GM19351 (cell line): Measurements from ENCODE around the gene FGD2.

ENCODE experiments used
- ATAC-seq: cut with Tn5 transposase; IDR thresholded peaks from one replicate; pipeline ENCODE4 v1.9.1; 2021; ENCODE audit warnings: mild to moderate bottlenecking, moderate library complexity; ENCODE audit not compliant: unreplicated experiment

The FGD2 gene

GRCh38 chr6:37017606-37018197 is 12.2 kb downstream of the FGD2 start:
- ATAC-seq = no peak

GRCh38 chr6:37018198-37019064 is 13.0 kb downstream of the FGD2 start:
- ATAC-seq = peak; percentile 96

GRCh38 chr6:37019065-37019450 is 13.6 kb downstream of the FGD2 start:
- ATAC-seq = no peak

- ATAC-seq = no peak
Observed at GRCh38 chr6:37020381-37020780, 14.9 kb downstream of the FGD2 start.

GRCh38 chr6:37020812-37021211 is 15.4 kb downstream of the FGD2 start:
- ATAC-seq = no peak

- ATAC-seq = no peak
Observed at GRCh38 chr6:37021356-37022129, 16.1 kb downstream of the FGD2 start.

- ATAC-seq = no peak
Observed at GRCh38 chr6:37022135-37022863, 16.8 kb downstream of the FGD2 start.

- ATAC-seq = no peak
Observed at GRCh38 chr6:37024656-37025337, 19.3 kb downstream of the FGD2 start.

GRCh38 chr6:37025621-37026466 is 20.4 kb downstream of the FGD2 start:
- ATAC-seq = no peak

- ATAC-seq = no peak
Observed at GRCh38 chr6:37027036-37027720, 21.7 kb downstream of the FGD2 start.

GRCh38 chr6:37027811-37028469 is 22.5 kb downstream of the FGD2 start:
- no peak for ATAC-seq

- ATAC-seq = no peak
Observed at GRCh38 chr6:37029249-37029971, 24.0 kb downstream of the FGD2 start.

GRCh38 chr6:37030599-37030998 is 25.1 kb downstream of the FGD2 start:
- ATAC-seq = no peak

- no peak for ATAC-seq
Observed at GRCh38 chr6:37032239-37032638, 26.8 kb downstream of the FGD2 start.

- ATAC-seq = no peak
Observed at GRCh38 chr6:37033255-37033654, 27.8 kb downstream of the FGD2 start.

- no peak for ATAC-seq
Observed at GRCh38 chr6:37033819-37034795, 28.7 kb downstream of the FGD2 start.

- ATAC-seq = no peak
Observed at GRCh38 chr6:37036146-37036545, 30.7 kb downstream of the FGD2 start.
